Kidney epithelial cell (primary cell): ENCODE data around the gene LENG8. TPM values are rescaled to one million over a fixed set of nuclear protein-coding genes. Genes with fewer than 3 reads are reported as not detected.
"Not testable (repeated sequence)": the region's sequence is repeated elsewhere in the genome, so short reads cannot be mapped to it uniquely, and the experiment has no call there.

ENCODE experiments used
- DNase-seq: peaks from one replicate; pipeline ENCODE4 v3.0.0-alpha.2; 2010; ENCODE audit warnings: low read depth
- H3K27me3 ChIP-seq: 2 replicates; pipeline ENCODE4 v1.6.0; 2011; ENCODE audit warnings: low read length; ENCODE audit not compliant: control insufficient read depth, insufficient read depth
- H3K36me3 ChIP-seq: 2 replicates; pipeline ENCODE4 v1.5.1; 2011; ENCODE audit warnings: low read length; ENCODE audit not compliant: control insufficient read depth, insufficient read depth
- H3K4me3 ChIP-seq: 2 replicates; pipeline ENCODE4 v1.5.1; 2011; ENCODE audit warnings: low read depth, mild to moderate bottlenecking, control low read depth, low read length
- total RNA-seq: library from RNA; depleted of rRNA; stranded (reverse); fragments of >200 nt; gene quantifications from 2 replicates; pipeline ENCODE4 v1.2.3, GENCODE V29; 2015
- TF ChIP-seq, protein P1 (sequence below): IDR thresholded peaks from 2 replicates; pipeline ENCODE4 v1.5.1; 2011; ENCODE audit warnings: mild to moderate bottlenecking, moderate library complexity, low read length, control low read depth, inconsistent platforms; ENCODE audit not compliant: insufficient read depth, poor library complexity, severe bottlenecking

The LENG8 gene
- total RNA-seq, 1 donor from 2014 or later = 61.3 TPM

GRCh38 chr19:54464044-54464629 lies 15.1 kb downstream of the LENG8 start:
- peak; percentile 94 for DNase-seq
- H3K27me3 ChIP-seq = no peaks in the 10 kb centered on the region
- peaks cover 4% of the 10 kb centered on the region for H3K36me3 ChIP-seq
- H3K4me3 ChIP-seq = peak overlapping the region; percentile 62
- TF ChIP-seq, protein P1, sequence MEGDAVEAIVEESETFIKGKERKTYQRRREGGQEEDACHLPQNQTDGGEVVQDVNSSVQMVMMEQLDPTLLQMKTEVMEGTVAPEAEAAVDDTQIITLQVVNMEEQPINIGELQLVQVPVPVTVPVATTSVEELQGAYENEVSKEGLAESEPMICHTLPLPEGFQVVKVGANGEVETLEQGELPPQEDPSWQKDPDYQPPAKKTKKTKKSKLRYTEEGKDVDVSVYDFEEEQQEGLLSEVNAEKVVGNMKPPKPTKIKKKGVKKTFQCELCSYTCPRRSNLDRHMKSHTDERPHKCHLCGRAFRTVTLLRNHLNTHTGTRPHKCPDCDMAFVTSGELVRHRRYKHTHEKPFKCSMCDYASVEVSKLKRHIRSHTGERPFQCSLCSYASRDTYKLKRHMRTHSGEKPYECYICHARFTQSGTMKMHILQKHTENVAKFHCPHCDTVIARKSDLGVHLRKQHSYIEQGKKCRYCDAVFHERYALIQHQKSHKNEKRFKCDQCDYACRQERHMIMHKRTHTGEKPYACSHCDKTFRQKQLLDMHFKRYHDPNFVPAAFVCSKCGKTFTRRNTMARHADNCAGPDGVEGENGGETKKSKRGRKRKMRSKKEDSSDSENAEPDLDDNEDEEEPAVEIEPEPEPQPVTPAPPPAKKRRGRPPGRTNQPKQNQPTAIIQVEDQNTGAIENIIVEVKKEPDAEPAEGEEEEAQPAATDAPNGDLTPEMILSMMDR = no peak

GRCh38 chr19:54464630-54465425 lies 15.8 kb downstream of the LENG8 start:
- peak; percentile 56 for DNase-seq
- peaks cover 4% of the 10 kb centered on the region for H3K36me3 ChIP-seq
- H3K27me3 ChIP-seq = peaks cover 3% of the 10 kb centered on the region
- TF ChIP-seq, protein P1 = no peak
- H3K4me3 ChIP-seq = peak overlapping the region; percentile 62

GRCh38 chr19:54465426-54466109 lies 16.6 kb downstream of the LENG8 start:
- no peak overlapping the region for H3K4me3 ChIP-seq
- H3K27me3 ChIP-seq = peaks cover 4% of the 10 kb centered on the region
- peaks cover 1% of the 10 kb centered on the region for H3K36me3 ChIP-seq
- DNase-seq = no peak
- TF ChIP-seq, protein P1 = no peak

- H3K36me3 ChIP-seq, H3K27me3 ChIP-seq, DNase-seq: not testable (repeated sequence)
Measured at GRCh38 chr19:54466110-54466480, 17.1 kb downstream of the LENG8 start.

DNA sequence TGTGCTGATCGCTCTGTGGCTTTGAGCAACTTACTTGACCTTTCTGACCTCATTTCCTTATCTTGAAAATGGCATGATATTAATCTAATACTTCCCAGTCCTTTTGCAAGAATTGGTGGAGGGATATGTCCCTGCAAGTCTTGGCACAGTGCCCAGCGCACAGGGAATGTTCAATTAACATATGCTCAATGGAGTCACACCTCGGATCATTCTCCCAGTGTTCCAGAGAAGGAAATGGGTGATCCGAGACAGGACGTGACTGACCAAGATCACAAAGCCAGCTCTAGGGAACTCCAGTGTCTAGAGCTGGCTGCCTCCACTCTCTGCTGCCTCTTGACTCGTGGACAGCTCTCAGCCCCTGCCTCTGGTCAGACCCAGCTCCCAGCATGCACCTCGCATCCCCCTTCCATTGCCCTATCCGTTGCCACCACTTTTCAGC lies 20.5 kb downstream of the LENG8 start:
- TF ChIP-seq, protein P1 = no peak
- Histone ChIP-seq H3K4me3 (no peak overlapping the region), H3K27me3 (peaks cover 17% of the 10 kb centered on the region), H3K36me3 (no peaks in the 10 kb centered on the region)
- DNase-seq = no peak

More at GRCh38 chr19:54466110-54466480, 17.1 kb downstream of the LENG8 start:
- not testable (repeated sequence) for H3K4me3 ChIP-seq

GRCh38 chr19:54470276-54470887 lies 21.4 kb downstream of the LENG8 start:
- DNase-seq = no peak
- TF ChIP-seq, protein P1 = no peak
- no peaks in the 10 kb centered on the region for H3K36me3 ChIP-seq
- no peak overlapping the region for H3K4me3 ChIP-seq
- peaks cover 17% of the 10 kb centered on the region for H3K27me3 ChIP-seq
